Cortex of kidney (tissue), 1 donor: ENCODE results near the gene DSG4.

Source experiments
- DNase-seq: peaks from one replicate; lab custom pipeline; 2025; lab: John Stamatoyannopoulos, UW

The DSG4 gene

DNA sequence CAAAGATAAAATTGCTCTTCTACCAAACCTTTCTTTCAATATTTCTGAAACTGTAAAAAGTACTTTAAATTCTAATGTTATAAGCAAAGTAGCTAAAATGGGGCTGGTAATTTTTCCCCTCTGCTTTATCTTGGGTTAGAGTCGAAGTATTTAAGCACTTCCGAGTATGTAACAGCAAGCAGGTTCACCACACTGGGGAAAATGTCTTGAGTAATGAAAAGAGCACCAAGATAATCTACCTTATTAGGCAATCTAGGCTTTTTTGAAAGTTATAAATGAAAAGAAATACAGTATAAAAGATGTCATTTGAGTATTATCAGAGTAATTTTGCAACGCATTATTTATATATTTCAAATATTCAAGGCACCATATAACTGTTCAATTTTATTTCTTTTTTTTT is 70.3 kb downstream of the DSG4 start:
- DNase-seq, result no peak

DNA sequence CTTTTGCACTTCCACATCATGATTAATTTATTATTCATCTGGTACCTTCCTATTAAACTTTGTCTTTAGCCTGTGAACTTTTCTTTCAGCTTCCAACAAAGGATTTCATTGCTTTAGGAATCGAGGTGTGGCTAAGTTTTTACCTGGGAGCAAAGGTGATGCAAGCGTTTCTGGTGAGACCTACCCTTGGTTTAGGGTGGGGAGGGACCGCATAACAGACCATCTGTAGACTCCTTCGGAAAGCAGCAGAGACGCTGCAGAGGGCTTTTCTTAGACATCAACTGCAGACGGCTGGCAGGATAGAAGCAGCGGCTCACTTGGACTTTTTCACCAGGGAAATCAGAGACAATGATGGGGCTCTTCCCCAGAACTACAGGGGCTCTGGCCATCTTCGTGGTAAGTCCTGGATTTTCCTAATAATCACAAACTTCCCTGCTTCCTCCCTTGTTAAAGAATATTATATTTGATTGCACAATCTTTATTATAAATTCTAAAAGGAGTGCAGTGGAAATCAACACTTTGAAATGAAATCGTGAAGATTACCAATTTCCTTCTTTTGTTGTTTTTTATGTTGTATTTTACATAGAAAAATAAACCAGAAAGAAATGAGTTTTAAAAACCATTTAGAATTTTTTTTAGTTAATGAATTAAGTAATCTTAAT is 71.1 kb downstream of the DSG4 start, which contains the start of gene DSG3:
Gene DSG3 (plus strand): TSS at position 212 of the 662 bp plus-strand sequence. CDS start 137 bp downstream, at position 349.
- DNase-seq, result no peak

GRCh38 chr18:31450409-31450808 is 73.8 kb downstream of the DSG4 start:
- DNase-seq, result no peak

DNA sequence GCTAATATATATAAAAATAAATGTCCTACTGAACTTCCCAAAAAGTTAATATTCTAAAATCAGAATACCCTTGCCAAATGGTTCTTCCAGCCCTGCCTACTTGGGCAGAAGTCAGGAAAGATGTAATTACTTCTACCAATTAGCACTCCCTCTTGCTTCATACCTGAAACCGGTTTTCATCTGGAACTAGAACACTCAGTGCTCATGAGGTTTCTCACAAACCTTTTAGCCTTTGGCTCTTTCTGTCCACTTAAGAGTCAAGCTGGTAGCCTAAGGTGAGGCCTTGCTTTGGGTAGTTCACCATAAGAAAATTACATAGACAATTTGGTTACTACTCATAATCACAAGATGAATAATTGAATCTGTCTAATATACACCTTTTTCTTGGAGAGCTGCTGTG is 75.0 kb downstream of the DSG4 start:
- DNase-seq, result no peak

DNA sequence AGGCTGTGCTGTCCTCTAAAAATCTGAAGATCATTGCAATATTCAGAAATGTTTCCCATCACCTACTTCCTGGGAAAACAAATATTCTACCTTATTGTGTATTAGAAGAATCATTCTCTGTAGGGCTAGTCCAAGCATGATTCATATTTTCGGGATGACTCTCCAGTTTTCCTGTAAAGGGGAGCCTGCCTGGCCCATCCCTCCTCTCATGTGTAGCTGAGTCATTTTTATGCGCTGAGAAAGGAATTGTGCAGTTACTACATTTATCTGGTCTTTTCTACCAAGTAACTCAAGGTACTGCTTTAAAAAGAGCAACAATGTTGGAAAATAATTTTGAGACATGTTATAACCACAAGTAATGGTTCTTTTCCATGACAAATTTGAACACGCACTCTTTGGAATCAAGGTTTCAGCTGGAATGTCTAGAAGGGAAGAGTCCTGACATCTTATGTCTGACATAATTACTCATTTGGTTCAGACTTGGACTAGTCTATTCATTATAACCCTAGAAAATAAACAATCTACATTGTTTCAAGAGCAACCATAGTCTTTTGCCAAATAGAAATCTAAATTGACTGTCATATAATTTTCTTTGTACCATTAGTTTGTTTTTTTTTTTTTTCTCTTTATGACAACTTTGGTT is 77.6 kb downstream of the DSG4 start:
- no peak for DNase-seq
